Endodermal cell (in vitro differentiated cells): ENCODE data around the gene SUSD5. TPM values are rescaled to one million over a fixed set of nuclear protein-coding genes. Genes with fewer than 3 reads are reported as not detected.

ENCODE experiments used
- DNase-seq: peaks from one replicate; pipeline ENCODE4 v3.0.0-alpha.2; 2017
- H3K27ac ChIP-seq: 2 replicates; pipeline ENCODE4 v1.5.1; 2013; ENCODE audit warnings: mild to moderate bottlenecking, low read depth, low read length, moderate library complexity
- H3K27me3 ChIP-seq: 2 replicates; pipeline ENCODE4 v1.6.1; 2013; ENCODE audit warnings: mild to moderate bottlenecking, low read length, moderate library complexity; ENCODE audit not compliant: insufficient read depth, control insufficient read depth, poor library complexity, severe bottlenecking
- H3K36me3 ChIP-seq: 2 replicates; pipeline ENCODE4 v1.7.0; 2013; ENCODE audit warnings: mild to moderate bottlenecking, low read length, moderate library complexity; ENCODE audit not compliant: control insufficient read depth, insufficient read depth
- H3K4me1 ChIP-seq: one replicate; pipeline ENCODE4 v1.7.0; 2013; ENCODE audit warnings: low read length; ENCODE audit not compliant: control insufficient read depth, insufficient read depth
- H3K4me3 ChIP-seq: 2 replicates; pipeline ENCODE4 v1.5.1; 2013; ENCODE audit warnings: mild to moderate bottlenecking, low read length, moderate library complexity
- H3K9ac ChIP-seq: 2 replicates; pipeline ENCODE4 v1.6.1; 2013; ENCODE audit warnings: mild to moderate bottlenecking, low read length, moderate library complexity; ENCODE audit not compliant: poor library complexity, severe bottlenecking; ENCODE audit errors: extremely low read depth
- H3K9me3 ChIP-seq: 2 replicates; pipeline ENCODE4 v1.6.1; 2013; ENCODE audit warnings: mild to moderate bottlenecking, low read length, moderate library complexity; ENCODE audit not compliant: control insufficient read depth
- H3K27ac Mint-ChIP-seq: 2 replicates; pipeline ENCODE4 v1.8.0; 2020; ENCODE audit warnings: mixed read lengths
- H3K27me3 Mint-ChIP-seq: 2 replicates; pipeline ENCODE4 v1.8.0; 2021; ENCODE audit warnings: mild to moderate bottlenecking, mixed read lengths; ENCODE audit not compliant: insufficient read depth
- H3K36me3 Mint-ChIP-seq: 2 replicates; pipeline ENCODE4 v1.8.0; 2020; ENCODE audit warnings: low read depth, mixed read lengths
- H3K4me1 Mint-ChIP-seq: 2 replicates; pipeline ENCODE4 v1.8.0; 2020; ENCODE audit warnings: mixed read lengths
- H3K4me3 Mint-ChIP-seq: 2 replicates; pipeline ENCODE4 v1.8.0; 2020; ENCODE audit warnings: mild to moderate bottlenecking, moderate library complexity, mixed read lengths
- H3K9me3 Mint-ChIP-seq: 2 replicates; pipeline ENCODE4 v1.8.0; 2020; ENCODE audit warnings: mild to moderate bottlenecking, mixed read lengths
- WGBS, 2 experiments: methylation state at CpG; one replicate each; pipeline versions ENCODE4 v1.1.5 to v1.1.7; 2013; ENCODE audit warnings: missing lambda C conversion rate in 2 of 2, mixed read lengths in 1 of 2; ENCODE audit not compliant: insufficient coverage in 1 of 2, insufficient read length in 1 of 2; 5-methylcytosine and 5-hydroxymethylcytosine counted together
- total RNA-seq, 2 donors: library from RNA; stranded (reverse); fragmentation: NEBNext Ultra II Directional in 1 of 2; extraction: Animal tissue kit (Norgen Biotek cat#: 25700) in 1 of 2; gene quantifications; 2 replicates in 1 of 2; 3 replicates in 1 of 2; pipeline ENCODE4 v1.2.1, GENCODE V29; 2021
- TF ChIP-seq, protein P1 (sequence below): fragments of 200-600 bp; sonication (generic); conservative IDR thresholded peaks from 2 replicates; pipeline ENCODE4 v1.5.0; 2021; ENCODE audit warnings: antibody characterized with exemption, mild to moderate bottlenecking

SUSD5 gene
- total RNA-seq, 2 donors from 2014 or later, result 1.3 to 2.6 TPM

DNA sequence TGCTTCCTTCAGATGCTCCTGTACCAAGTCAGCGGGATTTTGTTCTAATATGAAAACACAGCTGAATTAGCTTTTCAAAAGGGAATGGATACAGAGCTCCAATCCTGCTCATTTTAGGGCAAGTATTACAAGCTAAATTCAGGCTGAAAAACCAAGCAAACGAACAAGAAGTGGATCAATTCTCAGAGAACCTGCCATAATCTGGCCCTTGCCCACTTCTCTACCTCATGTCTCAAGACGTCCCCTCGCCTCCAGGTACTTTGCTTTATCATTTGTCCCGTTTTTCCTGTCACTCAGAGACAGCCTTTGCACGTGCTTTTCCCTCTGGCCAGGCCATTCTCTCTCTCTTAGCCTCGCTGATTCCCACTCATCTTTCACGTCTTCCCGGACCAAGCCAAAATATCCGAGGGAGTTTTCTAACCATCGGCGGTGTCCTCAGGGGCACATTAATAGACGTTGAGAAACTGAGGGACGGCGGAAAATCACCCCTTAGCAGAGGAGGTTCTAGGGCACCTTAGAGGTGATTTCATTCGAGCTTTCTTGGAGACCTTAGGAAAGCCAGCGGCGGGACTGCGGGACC lies 654 bp downstream of the SUSD5 start:
- Mint-ChIP-seq H3K4me3 (peak overlapping the region; percentile 63), H3K4me1 (peaks cover 10% of the 10 kb centered on the region), H3K9me3 (no peaks in the 10 kb centered on the region), H3K36me3 (no peaks in the 10 kb centered on the region), H3K27me3 (peaks cover 68% of the 10 kb centered on the region), H3K27ac (no peak overlapping the region)
- Histone ChIP-seq H3K4me3 (peak overlapping the region; percentile 80), H3K4me1 (no peaks in the 10 kb centered on the region), H3K9me3 (no peaks in the 10 kb centered on the region), H3K27me3 (peaks cover 65% of the 10 kb centered on the region), H3K36me3 (no peaks in the 10 kb centered on the region), H3K9ac (no peak overlapping the region), H3K27ac (no peak overlapping the region)
- TF ChIP-seq, protein P1, sequence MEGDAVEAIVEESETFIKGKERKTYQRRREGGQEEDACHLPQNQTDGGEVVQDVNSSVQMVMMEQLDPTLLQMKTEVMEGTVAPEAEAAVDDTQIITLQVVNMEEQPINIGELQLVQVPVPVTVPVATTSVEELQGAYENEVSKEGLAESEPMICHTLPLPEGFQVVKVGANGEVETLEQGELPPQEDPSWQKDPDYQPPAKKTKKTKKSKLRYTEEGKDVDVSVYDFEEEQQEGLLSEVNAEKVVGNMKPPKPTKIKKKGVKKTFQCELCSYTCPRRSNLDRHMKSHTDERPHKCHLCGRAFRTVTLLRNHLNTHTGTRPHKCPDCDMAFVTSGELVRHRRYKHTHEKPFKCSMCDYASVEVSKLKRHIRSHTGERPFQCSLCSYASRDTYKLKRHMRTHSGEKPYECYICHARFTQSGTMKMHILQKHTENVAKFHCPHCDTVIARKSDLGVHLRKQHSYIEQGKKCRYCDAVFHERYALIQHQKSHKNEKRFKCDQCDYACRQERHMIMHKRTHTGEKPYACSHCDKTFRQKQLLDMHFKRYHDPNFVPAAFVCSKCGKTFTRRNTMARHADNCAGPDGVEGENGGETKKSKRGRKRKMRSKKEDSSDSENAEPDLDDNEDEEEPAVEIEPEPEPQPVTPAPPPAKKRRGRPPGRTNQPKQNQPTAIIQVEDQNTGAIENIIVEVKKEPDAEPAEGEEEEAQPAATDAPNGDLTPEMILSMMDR, result no peak
- WGBS, 2 experiments, result 2 to 4% methylated on average over 17 to 19 of the region's 19 CpGs
- DNase-seq, result no peak

DNA sequence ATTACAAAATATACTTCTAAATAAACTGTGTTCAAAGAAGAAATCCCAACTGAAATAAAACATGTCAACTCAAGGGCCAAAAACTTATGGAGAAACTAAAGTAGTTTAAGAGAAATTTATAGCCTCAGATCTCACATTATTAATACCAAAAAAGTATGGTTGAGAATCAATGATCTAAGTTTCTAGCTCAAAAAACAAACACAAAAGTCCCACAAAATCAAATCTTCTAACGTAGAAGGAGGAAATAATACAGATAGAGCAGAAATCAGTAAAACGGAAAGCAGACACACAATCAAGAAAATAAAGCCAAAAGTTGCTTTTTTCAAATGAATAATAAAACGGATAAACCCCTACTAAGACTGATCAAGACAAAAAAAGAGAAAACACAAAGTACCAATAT lies 2.9 kb downstream of the SUSD5 start:
- Mint-ChIP-seq H3K36me3 (peaks cover 3% of the 10 kb centered on the region), H3K9me3 (no peaks in the 10 kb centered on the region), H3K4me3 (no peak overlapping the region), H3K4me1 (peaks cover 10% of the 10 kb centered on the region), H3K27me3 (peaks cover 51% of the 10 kb centered on the region), H3K27ac (no peak overlapping the region)
- H3K27ac ChIP-seq, result no peak overlapping the region
- H3K4me3 ChIP-seq, result no peak overlapping the region
- TF ChIP-seq, protein P1, result no peak
- no peaks in the 10 kb centered on the region for H3K9me3 ChIP-seq
- H3K4me1 ChIP-seq, result no peaks in the 10 kb centered on the region
- no peaks in the 10 kb centered on the region for H3K36me3 ChIP-seq
- peaks cover 59% of the 10 kb centered on the region for H3K27me3 ChIP-seq
- WGBS, 2 experiments, result 91% methylated on average over 3 of the region's 3 CpGs; no CpG with 5 or more reads in 1 of the 2 experiments
- H3K9ac ChIP-seq, result no peak overlapping the region
- DNase-seq, result no peak

- Histone ChIP-seq H3K9me3 (peaks cover 22% of the 10 kb centered on the region), H3K9ac (no peak overlapping the region), H3K4me3 (no peak overlapping the region), H3K27ac (no peak overlapping the region), H3K4me1 (no peaks in the 10 kb centered on the region), H3K36me3 (no peaks in the 10 kb centered on the region), H3K27me3 (peaks cover 26% of the 10 kb centered on the region)
- Mint-ChIP-seq H3K27me3 (peaks cover 24% of the 10 kb centered on the region), H3K27ac (no peak overlapping the region), H3K36me3 (peaks cover 10% of the 10 kb centered on the region), H3K4me3 (no peak overlapping the region), H3K4me1 (no peaks in the 10 kb centered on the region), H3K9me3 (peaks cover 17% of the 10 kb centered on the region)
- WGBS, 2 experiments, result 91% methylated on average over 2 to 3 of the region's 3 CpGs
- TF ChIP-seq, protein P1, result no peak
- DNase-seq, result no peak
Measured at GRCh38 chr3:33212406-33212805, 6.2 kb downstream of the SUSD5 start.
